HEK293 (cell line): ENCODE measurements around the gene LRP1B.

Source experiments
- CTCF ChIA-PET: fragments of 350-600 bp; formaldehyde crosslinking; extraction: SDS; loops from one replicate; lab custom pipeline; 2021; ENCODE audit warnings: antibody characterized with exemption; lab: Yijun Ruan, JAX
- POLR2A ChIA-PET: fragments of 300-600 bp; formaldehyde crosslinking; extraction: SDS; loops from one replicate; lab custom pipeline; 2020; ENCODE audit warnings: antibody characterized with exemption, inconsistent platforms; lab: Yijun Ruan, JAX
- H3K27ac ChIP-seq: fragments of 200-500 bp; sonication (Bioruptor generic); 2 replicates; pipeline ENCODE4 v1.5.1; 2014; ENCODE audit warnings: low read depth, low read length, control low read depth, inconsistent platforms; ENCODE audit errors: extremely low read depth
- H3K36me3 ChIP-seq, 2 experiments: fragments of 200-500 bp in 1 of 2; sonication (Bioruptor generic) in 1 of 2; 1 replicate in 1 of 2; 2 replicates in 1 of 2; pipeline ENCODE4 v1.5.1; 2014 to 2017; ENCODE audit warnings: inconsistent platforms in 2 of 2, low read length in 2 of 2; ENCODE audit not compliant: control insufficient read depth in 2 of 2, insufficient read depth in 1 of 2
- H3K4me1 ChIP-seq: fragments of 200-500 bp; sonication (Bioruptor generic); 2 replicates; pipeline ENCODE4 v1.5.1; 2014; ENCODE audit warnings: mild to moderate bottlenecking, low read length, inconsistent platforms; ENCODE audit not compliant: control insufficient read depth, insufficient read depth
- H3K4me3 ChIP-seq: 2 replicates; pipeline ENCODE4 v1.5.1; 2011; ENCODE audit warnings: low read depth, mild to moderate bottlenecking, control low read depth, low read length, moderate library complexity
- H3K9me3 ChIP-seq: fragments of 200-500 bp; sonication (Bioruptor generic); 2 replicates; pipeline ENCODE4 v1.5.1; 2014; ENCODE audit warnings: low read depth, low read length, inconsistent platforms; ENCODE audit not compliant: control insufficient read depth, insufficient read depth
- KLF10 ChIP-seq: fragments of 450-650 bp; IDR thresholded peaks from 2 replicates; pipeline ENCODE4 v1.5.1; 2018; ENCODE audit warnings: missing biosample characterization, mild to moderate bottlenecking, missing genetic modification characterization
- OSR2 ChIP-seq: fragments of 450-650 bp; formaldehyde crosslinking; IDR thresholded peaks from 2 replicates; pipeline ENCODE4 v1.5.1; 2016; ENCODE audit warnings: missing biosample characterization, missing genetic modification characterization
- PRDM2 ChIP-seq: fragments of 450-650 bp; formaldehyde crosslinking; IDR thresholded peaks from 2 replicates; pipeline ENCODE4 v1.5.1; 2016; ENCODE audit warnings: missing biosample characterization, missing genetic modification characterization, borderline replicate concordance
- TRIM28 ChIP-seq: IDR thresholded peaks from 2 replicates; pipeline ENCODE4 v1.6.1; 2011; ENCODE audit warnings: low read length, control low read depth, borderline replicate concordance
- ZBTB7A ChIP-seq: fragments of 450-650 bp; formaldehyde crosslinking; IDR thresholded peaks from 2 replicates; pipeline ENCODE4 v1.5.1; 2016; ENCODE audit warnings: low read depth, missing biosample characterization, missing genetic modification characterization
- ZNF24 ChIP-seq: fragments of 450-650 bp; formaldehyde crosslinking; IDR thresholded peaks from 2 replicates; pipeline ENCODE4 v1.5.1; 2016; ENCODE audit warnings: missing biosample characterization, missing genetic modification characterization
- ZNF266 ChIP-seq: fragments of 450-650 bp; formaldehyde crosslinking; IDR thresholded peaks from 2 replicates; pipeline ENCODE4 v1.5.1; 2016; ENCODE audit warnings: missing biosample characterization, missing genetic modification characterization, low read depth
- ZNF274 ChIP-seq, 2 experiments: fragments of 200-500 bp in 1 of 2; fragments of 450-650 bp in 1 of 2; sonication (Bioruptor generic) in 1 of 2; formaldehyde crosslinking in 1 of 2; IDR thresholded peaks; 2 replicates each; pipeline versions ENCODE4 v1.5.1 to v1.6.1; 2014 to 2016; ENCODE audit warnings: borderline replicate concordance in 1 of 2, inconsistent platforms in 1 of 2, low read length in 1 of 2, missing biosample characterization in 1 of 2, missing genetic modification characterization in 1 of 2
- ZNF341 ChIP-seq: fragments of 450-650 bp; formaldehyde crosslinking; IDR thresholded peaks from 2 replicates; pipeline ENCODE4; 2016; ENCODE audit warnings: low read depth, missing biosample characterization, missing genetic modification characterization
- ZNF561 ChIP-seq: fragments of 450-650 bp; IDR thresholded peaks from 2 replicates; pipeline ENCODE4 v1.5.1; 2018; ENCODE audit warnings: missing biosample characterization, missing genetic modification characterization, borderline replicate concordance
- ZNF571 ChIP-seq: fragments of 450-650 bp; formaldehyde crosslinking; IDR thresholded peaks from 2 replicates; pipeline ENCODE4 v1.5.0; 2017; ENCODE audit warnings: missing biosample characterization, missing genetic modification characterization
- ZNF677 ChIP-seq: fragments of 450-650 bp; IDR thresholded peaks from 2 replicates; pipeline ENCODE4 v1.5.0; 2018; ENCODE audit warnings: missing biosample characterization, mild to moderate bottlenecking, missing genetic modification characterization, moderate library complexity
- ZNF785 ChIP-seq: fragments of 450-650 bp; formaldehyde crosslinking; IDR thresholded peaks from 2 replicates; pipeline ENCODE4 v1.5.1; 2016; ENCODE audit warnings: missing biosample characterization, missing genetic modification characterization
- TF ChIP-seq, protein P1 (sequence below): fragments of 450-650 bp; formaldehyde crosslinking; conservative IDR thresholded peaks from 2 replicates; pipeline ENCODE4 v1.5.1; 2016; ENCODE audit warnings: low read depth, missing biosample characterization, missing genetic modification characterization
- TF ChIP-seq, protein P2 (sequence below): fragments of 450-650 bp; formaldehyde crosslinking; IDR thresholded peaks from 2 replicates; pipeline ENCODE4 v1.5.1; 2016; ENCODE audit warnings: missing biosample characterization, missing genetic modification characterization
- TF ChIP-seq, protein P3 (sequence below): fragments of 450-650 bp; formaldehyde crosslinking; IDR thresholded peaks from 2 replicates; pipeline ENCODE4 v1.5.1; 2016; ENCODE audit warnings: missing biosample characterization, missing genetic modification characterization

Gene LRP1B

GRCh38 chr2:141741652-141742051, 389.2 kb downstream of the LRP1B start:
- no peaks in the 10 kb centered on the region; the same call in 1 of the 2 replicates for H3K9me3 ChIP-seq
- H3K36me3 ChIP-seq = no peaks in the 10 kb centered on the region
- CTCF ChIA-PET = interaction anchor here (0.6 kb wide), 1 partner anchor 63 kb away, joined by 5 read pairs; no protein-coding TSS in a partner anchor
- no peak for TF ChIP-seq ZNF24 (tag by site-specific recombination)
- TF ChIP-seq, all 188 proteins: peak for 0
- no peak overlapping the region for H3K27ac ChIP-seq
- POLR2A ChIA-PET = no interaction called here
- H3K4me3 ChIP-seq = no peak overlapping the region
- H3K4me1 ChIP-seq = no peaks in the 10 kb centered on the region

DNA sequence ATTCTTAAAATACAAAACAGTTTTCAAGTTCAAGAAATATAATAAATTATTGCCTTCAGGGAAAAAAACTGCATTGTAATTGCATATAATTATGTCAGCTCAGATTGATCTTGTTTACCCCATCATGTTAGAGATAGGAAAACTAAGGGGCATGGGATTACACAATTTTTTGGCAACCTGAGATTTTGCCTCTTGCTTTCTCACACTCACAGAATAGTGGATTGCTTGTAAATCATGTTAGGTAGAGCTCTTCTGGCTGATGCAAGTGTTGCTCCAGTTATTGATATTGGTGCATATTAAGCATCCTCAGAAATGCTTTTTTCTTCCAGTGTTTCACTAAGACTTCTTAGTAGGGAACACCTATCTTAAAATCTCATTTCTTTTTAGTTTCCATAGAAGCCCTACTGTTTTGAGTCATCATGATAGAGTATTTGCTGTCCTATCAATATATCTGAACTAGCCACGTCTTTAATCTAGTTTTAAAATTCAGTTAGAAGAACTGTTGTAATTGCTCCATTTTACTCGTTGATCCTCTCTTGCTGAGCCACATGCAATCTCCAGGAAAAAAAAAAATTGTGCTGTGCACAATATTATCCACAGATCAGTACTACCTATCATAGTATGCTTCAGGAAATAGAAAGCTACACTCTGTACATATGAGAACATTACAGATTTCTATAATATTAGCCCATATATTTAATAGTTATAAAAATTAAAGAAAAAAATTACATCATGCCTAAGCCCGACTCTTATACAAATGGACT, 393.1 kb downstream of the LRP1B start:
- ChIA-PET CTCF (no interaction called here), POLR2A (no interaction called here)
- no peaks in the 10 kb centered on the region for H3K36me3 ChIP-seq
- no peak overlapping the region for H3K4me3 ChIP-seq
- no peaks in the 10 kb centered on the region for H3K9me3 ChIP-seq
- no peak overlapping the region for H3K27ac ChIP-seq
- H3K4me1 ChIP-seq = no peaks in the 10 kb centered on the region
- no peak for TF ChIP-seq PRDM2 (tag by site-specific recombination)
- no peak for TF ChIP-seq ZNF785
- TF ChIP-seq ZNF571 (tag by site-specific recombination) = no peak
- TF ChIP-seq TRIM28 = no peak
- TF ChIP-seq ZNF677 (tag by site-specific recombination) = no peak
- no peak for TF ChIP-seq ZNF274 (IDR thresholded peaks at IDR 0.05; ENCODE audit: low read length)
- TF ChIP-seq ZNF274 (tag by site-specific recombination; IDR thresholded peaks at IDR 0.05; ENCODE audit: borderline replicate concordance) = no peak
- no peak for TF ChIP-seq ZNF561 (tag by site-specific recombination)
- TF ChIP-seq ZNF266 (tag by site-specific recombination) = no peak
- no peak for TF ChIP-seq OSR2 (tag by site-specific recombination)
- no peak for TF ChIP-seq KLF10
- TF ChIP-seq, protein P1, sequence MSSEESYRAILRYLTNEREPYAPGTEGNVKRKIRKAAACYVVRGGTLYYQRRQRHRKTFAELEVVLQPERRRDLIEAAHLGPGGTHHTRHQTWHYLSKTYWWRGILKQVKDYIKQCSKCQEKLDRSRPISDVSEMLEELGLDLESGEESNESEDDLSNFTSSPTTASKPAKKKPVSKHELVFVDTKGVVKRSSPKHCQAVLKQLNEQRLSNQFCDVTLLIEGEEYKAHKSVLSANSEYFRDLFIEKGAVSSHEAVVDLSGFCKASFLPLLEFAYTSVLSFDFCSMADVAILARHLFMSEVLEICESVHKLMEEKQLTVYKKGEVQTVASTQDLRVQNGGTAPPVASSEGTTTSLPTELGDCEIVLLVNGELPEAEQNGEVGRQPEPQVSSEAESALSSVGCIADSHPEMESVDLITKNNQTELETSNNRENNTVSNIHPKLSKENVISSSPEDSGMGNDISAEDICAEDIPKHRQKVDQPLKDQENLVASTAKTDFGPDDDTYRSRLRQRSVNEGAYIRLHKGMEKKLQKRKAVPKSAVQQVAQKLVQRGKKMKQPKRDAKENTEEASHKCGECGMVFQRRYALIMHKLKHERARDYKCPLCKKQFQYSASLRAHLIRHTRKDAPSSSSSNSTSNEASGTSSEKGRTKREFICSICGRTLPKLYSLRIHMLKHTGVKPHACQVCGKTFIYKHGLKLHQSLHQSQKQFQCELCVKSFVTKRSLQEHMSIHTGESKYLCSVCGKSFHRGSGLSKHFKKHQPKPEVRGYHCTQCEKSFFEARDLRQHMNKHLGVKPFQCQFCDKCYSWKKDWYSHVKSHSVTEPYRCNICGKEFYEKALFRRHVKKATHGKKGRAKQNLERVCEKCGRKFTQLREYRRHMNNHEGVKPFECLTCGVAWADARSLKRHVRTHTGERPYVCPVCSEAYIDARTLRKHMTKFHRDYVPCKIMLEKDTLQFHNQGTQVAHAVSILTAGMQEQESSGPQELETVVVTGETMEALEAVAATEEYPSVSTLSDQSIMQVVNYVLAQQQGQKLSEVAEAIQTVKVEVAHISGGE (tag by site-specific recombination) = no peak
- TF ChIP-seq ZBTB7A (tag by site-specific recombination) = no peak
- TF ChIP-seq, protein P2, sequence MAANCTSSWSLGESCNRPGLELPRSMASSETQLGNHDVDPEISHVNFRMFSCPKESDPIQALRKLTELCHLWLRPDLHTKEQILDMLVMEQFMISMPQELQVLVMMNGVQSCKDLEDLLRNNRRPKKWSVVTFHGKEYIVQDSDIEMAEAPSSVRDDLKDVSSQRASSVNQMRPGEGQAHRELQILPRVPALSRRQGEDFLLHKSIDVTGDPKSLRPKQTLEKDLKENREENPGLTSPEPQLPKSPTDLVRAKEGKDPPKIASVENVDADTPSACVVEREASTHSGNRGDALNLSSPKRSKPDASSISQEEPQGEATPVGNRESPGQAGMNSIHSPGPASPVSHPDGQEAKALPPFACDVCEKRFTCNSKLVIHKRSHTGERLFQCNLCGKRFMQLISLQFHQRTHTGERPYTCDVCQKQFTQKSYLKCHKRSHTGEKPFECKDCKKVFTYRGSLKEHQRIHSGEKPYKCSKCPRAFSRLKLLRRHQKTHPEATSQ (tag by site-specific recombination) = no peak
- TF ChIP-seq, protein P3, sequence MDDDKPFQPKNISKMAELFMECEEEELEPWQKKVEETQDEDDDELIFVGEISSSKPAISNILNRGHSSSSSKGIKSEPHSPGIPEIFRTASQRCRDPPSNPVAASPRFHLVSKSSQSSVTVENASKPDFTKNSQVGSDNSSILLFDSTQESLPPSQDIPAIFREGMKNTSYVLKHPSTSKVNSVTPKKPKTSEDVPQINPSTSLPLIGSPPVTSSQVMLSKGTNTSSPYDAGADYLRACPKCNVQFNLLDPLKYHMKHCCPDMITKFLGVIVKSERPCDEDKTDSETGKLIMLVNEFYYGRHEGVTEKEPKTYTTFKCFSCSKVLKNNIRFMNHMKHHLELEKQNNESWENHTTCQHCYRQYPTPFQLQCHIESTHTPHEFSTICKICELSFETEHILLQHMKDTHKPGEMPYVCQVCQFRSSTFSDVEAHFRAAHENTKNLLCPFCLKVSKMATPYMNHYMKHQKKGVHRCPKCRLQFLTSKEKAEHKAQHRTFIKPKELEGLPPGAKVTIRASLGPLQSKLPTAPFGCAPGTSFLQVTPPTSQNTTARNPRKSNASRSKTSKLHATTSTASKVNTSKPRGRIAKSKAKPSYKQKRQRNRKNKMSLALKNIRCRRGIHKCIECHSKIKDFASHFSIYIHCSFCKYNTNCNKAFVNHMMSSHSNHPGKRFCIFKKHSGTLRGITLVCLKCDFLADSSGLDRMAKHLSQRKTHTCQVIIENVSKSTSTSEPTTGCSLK = no peak
- no peak for TF ChIP-seq ZNF341
- TF ChIP-seq, all 188 proteins: peak for 0
